Measurements from ENCODE around the gene THADA.

GRCh38 chr2:43579275-43579981, 16.4 kb downstream of the THADA start:
- TF ChIP-seq CTCF (IDR thresholded peaks at IDR 0.05): no peak
- TF ChIP-seq POLR2A (IDR thresholded peaks at IDR 0.05): no peak
- TF ChIP-seq EP300 (IDR thresholded peaks at IDR 0.05): no peak
